Measurements from ENCODE around the gene SERPINA4.

- TF ChIP-seq CTCF (IDR thresholded peaks at IDR 0.05) = no peak
- no peak for TF ChIP-seq ZFX (IDR thresholded peaks at IDR 0.05; ENCODE audit: borderline replicate concordance)
Observed at GRCh38 chr14:94541234-94541975, 19.8 kb upstream of the SERPINA4 start.
